Kidney epithelial cell (primary cell): ENCODE results near the gene SPRYD4. TPM values are rescaled to one million over a fixed set of nuclear protein-coding genes. Genes with fewer than 3 reads are reported as not detected.
"Not testable (repeated sequence)": the region's sequence is repeated elsewhere in the genome, so short reads cannot be mapped to it uniquely, and the experiment has no call there.

Experiments used
- DNase-seq: peaks from one replicate; pipeline ENCODE4 v3.0.0-alpha.2; 2010; ENCODE audit warnings: low read depth
- H3K27me3 ChIP-seq: 2 replicates; pipeline ENCODE4 v1.6.0; 2011; ENCODE audit warnings: low read length; ENCODE audit not compliant: control insufficient read depth, insufficient read depth
- H3K36me3 ChIP-seq: 2 replicates; pipeline ENCODE4 v1.5.1; 2011; ENCODE audit warnings: low read length; ENCODE audit not compliant: control insufficient read depth, insufficient read depth
- H3K4me3 ChIP-seq: 2 replicates; pipeline ENCODE4 v1.5.1; 2011; ENCODE audit warnings: low read depth, mild to moderate bottlenecking, control low read depth, low read length
- total RNA-seq: library from RNA; depleted of rRNA; stranded (reverse); fragments of >200 nt; gene quantifications from 2 replicates; pipeline ENCODE4 v1.2.3, GENCODE V29; 2015
- TF ChIP-seq, protein P1 (sequence below): IDR thresholded peaks from 2 replicates; pipeline ENCODE4 v1.5.1; 2011; ENCODE audit warnings: mild to moderate bottlenecking, moderate library complexity, low read length, control low read depth, inconsistent platforms; ENCODE audit not compliant: insufficient read depth, poor library complexity, severe bottlenecking

Gene SPRYD4
- total RNA-seq, 1 donor from 2014 or later, result 1.1 TPM

DNA sequence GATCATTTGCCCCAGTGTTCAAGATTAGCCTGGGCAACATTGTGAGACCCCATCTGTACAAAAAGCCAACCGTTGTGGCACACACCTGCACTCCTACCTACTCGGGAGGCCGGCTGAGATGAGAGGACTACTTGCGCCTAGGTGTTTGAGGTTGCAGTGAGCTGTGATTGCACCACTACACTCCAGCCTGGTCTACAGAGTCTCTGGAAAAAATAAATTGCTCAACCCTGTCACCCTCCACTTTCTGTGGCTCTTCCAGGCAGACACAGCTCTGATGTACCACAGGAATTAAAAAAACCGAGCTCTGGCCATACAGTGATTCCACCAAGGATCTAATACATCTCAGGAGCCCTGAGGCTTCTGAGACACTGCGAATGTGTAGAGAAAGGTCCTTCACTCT is 33.5 kb upstream of the SPRYD4 start:
- no peaks in the 10 kb centered on the region for H3K36me3 ChIP-seq
- no peak overlapping the region for H3K4me3 ChIP-seq
- H3K27me3 ChIP-seq, result no peaks in the 10 kb centered on the region
- TF ChIP-seq, protein P1, sequence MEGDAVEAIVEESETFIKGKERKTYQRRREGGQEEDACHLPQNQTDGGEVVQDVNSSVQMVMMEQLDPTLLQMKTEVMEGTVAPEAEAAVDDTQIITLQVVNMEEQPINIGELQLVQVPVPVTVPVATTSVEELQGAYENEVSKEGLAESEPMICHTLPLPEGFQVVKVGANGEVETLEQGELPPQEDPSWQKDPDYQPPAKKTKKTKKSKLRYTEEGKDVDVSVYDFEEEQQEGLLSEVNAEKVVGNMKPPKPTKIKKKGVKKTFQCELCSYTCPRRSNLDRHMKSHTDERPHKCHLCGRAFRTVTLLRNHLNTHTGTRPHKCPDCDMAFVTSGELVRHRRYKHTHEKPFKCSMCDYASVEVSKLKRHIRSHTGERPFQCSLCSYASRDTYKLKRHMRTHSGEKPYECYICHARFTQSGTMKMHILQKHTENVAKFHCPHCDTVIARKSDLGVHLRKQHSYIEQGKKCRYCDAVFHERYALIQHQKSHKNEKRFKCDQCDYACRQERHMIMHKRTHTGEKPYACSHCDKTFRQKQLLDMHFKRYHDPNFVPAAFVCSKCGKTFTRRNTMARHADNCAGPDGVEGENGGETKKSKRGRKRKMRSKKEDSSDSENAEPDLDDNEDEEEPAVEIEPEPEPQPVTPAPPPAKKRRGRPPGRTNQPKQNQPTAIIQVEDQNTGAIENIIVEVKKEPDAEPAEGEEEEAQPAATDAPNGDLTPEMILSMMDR, result no peak
- no peak for DNase-seq

DNA sequence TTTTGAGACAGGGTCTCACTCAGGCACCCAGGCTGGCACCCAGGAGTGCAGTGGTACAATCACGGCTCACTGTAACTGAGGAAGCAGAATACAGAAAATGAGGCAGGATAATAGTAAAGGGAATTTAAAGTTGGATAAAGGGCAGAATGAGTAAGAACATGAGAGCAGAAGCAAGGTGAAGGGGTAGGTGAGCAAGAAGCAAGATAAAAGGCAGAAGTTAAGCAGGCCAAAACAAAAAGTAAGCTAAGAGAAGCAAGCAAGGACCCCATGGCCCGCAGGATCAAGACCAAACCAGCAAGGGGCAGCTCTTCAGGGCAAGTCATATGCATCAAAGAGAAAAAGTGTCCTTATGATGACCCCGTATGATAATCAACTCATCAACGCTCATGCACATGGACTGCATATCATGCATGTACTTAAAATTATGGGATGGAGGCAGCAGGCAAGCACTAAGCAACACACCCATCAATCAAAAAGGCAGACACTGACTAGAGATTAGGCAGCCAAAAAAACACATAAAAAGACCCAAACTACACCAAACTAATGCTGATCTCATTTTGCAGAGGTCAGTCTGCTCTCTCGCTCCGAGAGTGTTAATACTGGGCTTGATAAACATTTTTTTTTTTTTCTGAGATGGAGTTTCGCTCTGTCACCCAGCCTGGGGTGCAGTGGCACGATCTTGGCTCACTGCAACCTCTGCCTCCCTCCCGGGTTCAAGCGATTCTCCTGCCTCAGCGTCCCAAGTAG is 30.8 kb upstream of the SPRYD4 start:
- no peaks in the 10 kb centered on the region for H3K27me3 ChIP-seq
- DNase-seq, result no peak
- no peak overlapping the region for H3K4me3 ChIP-seq
- TF ChIP-seq, protein P1, result no peak
- no peaks in the 10 kb centered on the region for H3K36me3 ChIP-seq

DNA sequence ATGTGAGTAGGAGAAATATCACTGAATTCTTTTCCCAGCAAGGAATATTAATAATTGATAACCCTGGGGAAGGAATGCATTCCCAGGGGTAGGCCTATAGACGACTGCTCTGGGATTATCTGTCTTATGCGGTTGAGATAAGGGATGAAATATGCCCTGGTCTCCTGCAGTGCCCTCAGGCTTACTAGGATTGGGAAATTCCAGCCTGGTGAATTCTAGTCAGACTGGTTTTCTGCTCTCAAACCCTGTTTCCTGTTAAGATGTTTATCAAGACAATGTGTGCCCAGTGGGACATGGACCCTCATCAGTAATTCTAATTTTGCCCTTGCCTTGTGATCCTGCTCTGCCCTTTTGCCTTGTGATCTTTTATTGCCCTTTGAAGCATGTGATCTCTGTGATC is 25.2 kb upstream of the SPRYD4 start:
- H3K36me3 ChIP-seq, H3K4me3 ChIP-seq, DNase-seq, H3K27me3 ChIP-seq: not testable (repeated sequence)

DNA sequence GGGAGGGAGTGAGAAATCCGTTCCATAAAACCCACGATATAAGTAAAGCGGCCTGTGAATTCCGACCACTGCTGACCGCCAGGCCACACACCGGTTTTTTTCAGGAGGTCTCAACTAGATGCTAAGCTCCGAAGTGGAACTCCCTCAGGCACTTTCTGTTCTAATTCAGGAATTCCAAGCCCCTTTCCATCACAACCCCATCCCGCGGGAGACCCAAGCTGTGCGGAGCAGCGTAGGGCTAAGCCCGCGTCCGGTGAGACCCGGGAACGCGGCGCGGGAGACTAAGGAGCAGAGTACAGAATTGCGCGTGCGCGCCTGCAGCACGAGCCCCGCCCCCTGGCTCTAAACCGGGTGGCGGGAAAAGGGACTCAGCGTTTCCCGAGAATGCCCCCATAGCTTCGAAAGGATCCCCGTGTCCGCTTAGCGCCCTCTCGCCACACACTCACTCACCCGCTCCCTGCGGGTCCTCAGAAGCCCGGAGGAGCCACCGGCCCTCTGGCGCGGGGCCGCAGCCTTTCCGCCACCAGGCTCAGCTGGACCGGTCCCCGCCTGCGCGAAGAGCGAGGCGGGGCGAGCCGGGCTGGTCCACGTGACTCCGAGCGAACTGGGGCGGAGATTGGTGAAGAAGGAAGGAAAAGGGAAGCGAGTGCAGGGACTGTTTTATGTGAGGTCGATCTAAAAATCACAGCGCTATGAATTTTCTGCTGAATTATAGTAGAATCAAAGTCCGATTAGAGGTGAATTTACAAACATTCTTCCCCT is 19.3 kb upstream of the SPRYD4 start, which contains the start of gene TIMELESS:
Gene TIMELESS (minus strand): TSS at position 567 of the 762 bp plus-strand sequence. CDS start 15,256 bp downstream, outside the sequence.
- no peaks in the 10 kb centered on the region for H3K36me3 ChIP-seq
- peak; percentile 59 for DNase-seq
- TF ChIP-seq, protein P1, result no peak
- H3K4me3 ChIP-seq, result peak within 1 kb of the TSS; percentile 58
- no peaks in the 10 kb centered on the region for H3K27me3 ChIP-seq

DNA sequence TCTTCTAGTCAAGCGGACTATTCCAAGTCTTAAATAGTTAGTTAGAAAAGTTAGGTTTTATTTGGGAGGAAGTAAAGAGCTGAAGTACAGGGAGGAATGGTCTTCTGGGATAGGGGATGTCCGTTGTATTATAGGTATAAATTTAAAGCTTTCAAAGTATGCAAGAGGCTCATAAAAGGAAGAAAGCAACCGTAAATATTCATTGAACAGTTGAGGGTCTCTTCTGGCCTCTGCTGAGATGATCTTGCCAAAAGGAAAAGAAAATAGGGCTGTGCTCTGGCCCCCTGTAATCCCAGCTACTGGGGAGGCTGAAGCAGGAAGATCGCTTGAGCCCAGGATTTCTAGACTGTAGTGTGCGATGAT is 18.8 kb upstream of the SPRYD4 start:
- Histone ChIP-seq H3K4me3 (peak overlapping the region; percentile 58), H3K27me3 (no peaks in the 10 kb centered on the region), H3K36me3 (no peaks in the 10 kb centered on the region)
- no peak for DNase-seq
- TF ChIP-seq, protein P1, result no peak

DNA sequence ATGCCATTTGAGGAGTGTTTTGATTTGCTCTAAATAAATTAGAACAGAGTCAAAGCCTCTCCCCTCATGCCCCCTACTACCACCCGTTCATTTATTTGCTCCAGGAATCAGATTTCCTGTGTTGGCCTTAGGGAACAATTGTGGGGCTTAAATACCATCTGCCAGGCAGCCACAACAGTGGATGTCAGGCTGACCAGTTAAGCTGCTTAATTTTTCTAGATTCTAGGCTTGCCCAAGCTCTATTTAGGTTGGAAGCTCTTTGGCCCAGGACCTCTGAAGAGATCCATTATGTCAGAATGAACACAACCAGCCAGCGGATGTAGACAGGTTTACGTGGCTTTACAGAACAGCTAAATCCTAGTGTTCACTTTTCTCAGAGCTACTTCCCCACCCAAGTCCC is 18.1 kb upstream of the SPRYD4 start:
- Histone ChIP-seq H3K4me3 (no peak overlapping the region), H3K27me3 (no peaks in the 10 kb centered on the region), H3K36me3 (no peaks in the 10 kb centered on the region)
- TF ChIP-seq, protein P1, result no peak
- no peak for DNase-seq
